SKM-1 (cell line): ENCODE measurements around the gene ZFYVE27.

ENCODE experiments used
- DNase-seq: peaks from one replicate; lab custom pipeline; 2025; ENCODE audit not compliant: unreplicated experiment; lab: John Stamatoyannopoulos, UW

Gene ZFYVE27

GRCh38 chr10:97785731-97786130, 48.8 kb downstream of the ZFYVE27 start:
- DNase-seq = no peak

DNA sequence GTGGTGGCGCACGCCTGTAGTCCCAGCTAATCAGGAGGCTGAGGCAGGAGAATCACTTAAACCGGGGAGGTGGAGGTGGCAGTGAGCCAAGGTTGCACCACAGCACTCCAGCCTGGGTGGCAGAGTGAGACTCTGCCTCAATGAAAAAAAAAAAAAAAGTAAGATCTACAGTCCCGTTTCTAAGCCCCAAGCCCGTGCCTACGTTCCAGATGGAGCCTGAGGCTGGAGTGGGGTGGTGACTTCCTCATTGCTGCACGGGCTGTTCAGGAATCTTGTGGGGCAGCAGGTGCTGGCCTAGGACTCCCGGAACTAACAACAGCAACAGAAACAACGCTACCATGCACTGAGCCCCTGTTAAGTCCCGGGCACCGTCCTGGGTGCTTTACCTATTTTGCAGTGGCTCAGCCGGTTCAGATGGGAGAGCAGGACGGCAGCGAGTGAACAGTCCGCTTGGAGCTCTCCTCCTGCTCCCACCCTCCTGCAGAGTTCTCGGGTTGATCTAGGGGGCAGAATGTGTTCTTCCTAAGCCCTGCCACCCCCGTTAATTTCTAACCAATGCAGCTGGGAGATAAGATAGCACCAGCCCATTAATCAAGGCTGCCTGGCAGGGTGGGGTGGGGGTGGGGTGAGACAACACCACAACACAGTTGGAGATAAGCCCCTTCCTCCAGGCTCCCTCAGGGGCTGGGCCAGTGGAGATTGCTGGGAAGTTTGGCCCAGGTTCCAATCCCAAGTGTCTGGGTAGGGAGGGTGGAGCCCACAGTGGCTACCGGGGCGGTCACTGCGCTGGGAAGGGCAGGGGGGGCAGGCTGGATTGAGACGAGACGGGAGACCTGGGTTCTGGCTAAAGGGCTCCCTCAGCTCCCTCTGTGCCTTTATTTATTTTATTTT, 51.9 kb downstream of the ZFYVE27 start:
- no peak for DNase-seq

GRCh38 chr10:97789770-97790397, 53.0 kb downstream of the ZFYVE27 start:
- no peak for DNase-seq

- DNase-seq = peak; percentile 21
These were observed 55.1 kb downstream of the ZFYVE27 start for GRCh38 chr10:97791824-97792721.

DNA sequence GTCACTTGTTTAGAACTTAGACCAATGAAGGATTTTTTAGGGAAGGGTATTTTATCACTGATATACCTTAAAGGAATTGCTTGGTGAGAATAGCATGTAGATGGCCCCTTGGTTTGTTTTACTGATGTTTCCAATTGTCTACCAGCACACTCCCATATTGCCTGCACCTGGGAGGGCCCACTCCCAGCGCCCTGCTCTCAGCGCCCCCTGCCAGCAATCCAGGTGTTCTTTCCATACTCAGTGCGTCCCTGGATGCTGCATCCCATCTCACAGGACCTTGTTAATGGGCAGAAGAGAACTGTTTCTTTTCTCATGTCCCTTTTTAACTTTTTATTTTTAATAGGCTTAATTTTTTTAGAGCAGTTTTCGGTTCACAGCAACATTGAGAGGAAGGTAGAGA, 59.0 kb downstream of the ZFYVE27 start:
- no peak for DNase-seq

GRCh38 chr10:97796651-97797050, 59.7 kb downstream of the ZFYVE27 start:
- no peak for DNase-seq

DNA sequence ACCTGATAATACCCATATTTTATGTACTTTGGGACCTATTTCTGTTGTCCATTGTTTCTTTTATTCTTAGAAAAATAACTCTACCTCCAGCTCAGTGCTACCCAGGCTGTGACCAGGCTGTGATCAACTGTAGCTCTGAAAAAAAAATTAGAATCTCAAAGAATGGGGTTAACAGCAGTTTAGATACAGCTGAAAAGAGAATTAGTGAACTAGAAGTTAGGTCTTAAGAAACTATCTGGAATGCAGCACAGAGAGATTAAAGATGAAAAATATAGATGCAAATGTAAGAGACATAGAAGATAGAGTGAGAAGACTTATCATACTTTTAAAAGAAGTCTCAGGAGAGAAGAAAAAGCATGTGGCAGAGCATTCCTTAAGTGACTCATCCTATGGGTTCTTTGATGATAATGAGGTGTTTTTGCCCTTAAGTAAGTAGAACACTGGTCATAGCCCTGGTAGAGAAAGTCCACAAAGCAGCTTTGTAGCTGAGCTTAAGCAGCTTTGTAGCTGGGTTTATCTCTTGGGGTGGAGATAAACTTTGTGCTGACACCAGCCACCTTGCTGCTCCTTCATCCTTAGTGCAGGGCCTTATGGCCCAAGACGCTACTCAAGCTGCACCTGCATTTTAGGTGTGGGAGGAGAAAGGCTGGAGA, 62.2 kb downstream of the ZFYVE27 start:
- DNase-seq = no peak

GRCh38 chr10:97800474-97800873, 63.5 kb downstream of the ZFYVE27 start:
- no peak for DNase-seq

DNA sequence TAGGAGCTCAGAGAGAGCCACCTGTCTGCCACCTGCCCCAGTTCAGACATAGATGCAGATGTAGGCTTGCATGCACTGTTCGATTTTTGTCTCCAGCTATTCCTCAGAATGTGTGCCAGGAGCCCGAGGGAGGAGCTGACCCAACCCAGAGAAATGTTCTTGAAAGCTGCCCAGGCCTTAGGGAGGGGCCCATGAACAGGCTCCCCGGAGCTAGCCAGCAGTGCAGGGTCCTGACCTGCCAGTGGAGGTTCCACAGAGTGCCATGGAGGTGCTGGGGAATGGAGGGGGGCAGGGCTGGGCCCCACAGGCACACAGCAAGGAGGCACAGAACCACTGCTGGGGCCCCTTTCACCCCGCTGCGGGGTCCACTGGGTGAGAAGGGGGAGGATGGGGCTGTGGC, 64.5 kb downstream of the ZFYVE27 start:
- DNase-seq = no peak

- no peak for DNase-seq
These were observed 68.4 kb downstream of the ZFYVE27 start for GRCh38 chr10:97805096-97805884.

DNA sequence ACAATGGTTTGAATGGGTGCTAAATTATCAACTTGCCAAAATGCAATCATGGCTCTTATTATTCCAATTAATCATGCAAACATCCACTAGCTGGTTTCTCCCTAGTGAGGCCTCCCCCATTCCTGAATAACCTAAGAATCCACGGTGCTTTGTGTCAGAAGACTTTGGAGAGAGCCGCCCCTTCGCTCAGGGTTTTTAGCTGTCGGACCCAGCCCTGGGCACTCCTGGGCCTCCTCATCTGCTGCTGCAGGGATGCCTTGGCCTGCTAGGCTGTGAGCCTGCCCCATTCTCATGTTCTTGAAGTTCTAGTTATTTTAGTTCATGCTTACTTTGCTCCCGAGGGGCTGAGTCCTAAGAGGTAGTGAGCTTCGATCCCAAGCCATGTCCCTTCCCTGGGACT, 69.0 kb downstream of the ZFYVE27 start:
- no peak for DNase-seq

GRCh38 chr10:97810446-97810845, 73.5 kb downstream of the ZFYVE27 start:
- DNase-seq = no peak
